ENCODE results near the gene ZNF20. TPM values are rescaled to one million over a fixed set of nuclear protein-coding genes. Genes with fewer than 3 reads are reported as not detected.
"Not testable (repeated sequence)": the region's sequence is repeated elsewhere in the genome, so short reads cannot be mapped to it uniquely, and the experiment has no call there.

ZNF20 gene
- total RNA-seq, 1 experiment from 2014 or later = 5.8 TPM

DNA sequence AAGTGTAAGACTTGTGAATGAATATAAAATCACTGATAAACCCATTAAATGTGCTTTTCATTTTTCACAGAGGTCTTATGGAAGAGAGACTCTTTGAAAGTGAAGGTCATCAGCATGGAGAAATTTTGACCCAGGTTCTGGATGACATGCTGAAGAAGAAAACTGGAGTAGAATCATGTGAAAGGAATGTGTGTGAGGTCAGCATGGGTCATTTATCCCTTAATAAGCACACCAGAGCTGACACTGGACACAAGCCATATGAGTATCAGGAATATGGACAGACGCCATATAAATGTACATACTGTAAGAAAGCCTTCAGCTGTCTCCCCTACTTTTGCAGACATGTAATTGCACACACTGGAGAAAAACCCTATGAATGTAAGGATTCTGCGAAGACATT is 29.0 kb downstream of the ZNF20 start:
- ChIA-PET CTCF (no interaction called here), POLR2A (no interaction called here)
- Mint-ChIP-seq H3K9me3 (ENCODE audit: unreplicated experiment) (no peaks in the 10 kb centered on the region), H3K4me1 (ENCODE audit: low read depth, unreplicated experiment) (no peaks in the 10 kb centered on the region), H3K27ac (ENCODE audit: unreplicated experiment) (no peak overlapping the region), H3K27me3 (ENCODE audit: insufficient read depth, unreplicated experiment) (no peaks in the 10 kb centered on the region), H3K36me3 (ENCODE audit: insufficient read depth, unreplicated experiment) (no peaks in the 10 kb centered on the region), H3K4me3 (ENCODE audit: unreplicated experiment) (no peak overlapping the region)
- no peaks in the 10 kb centered on the region for H3K27me3 ChIP-seq (replicated peaks; ENCODE audit: control insufficient read depth, insufficient read depth, low read length)
- H3K36me3 ChIP-seq (ENCODE audit: control insufficient read depth, insufficient read depth, low read length) = no peaks in the 10 kb centered on the region
- intact Hi-C loops (cut with micrococcal nuclease; ENCODE audit: unreplicated experiment) = no loop called here
- 0 out of 2 replicates have a peak, but pooled peaks cover 9% of the 10 kb centered on the region for H3K9me3 ChIP-seq
- TF ChIP-seq, protein P1, sequence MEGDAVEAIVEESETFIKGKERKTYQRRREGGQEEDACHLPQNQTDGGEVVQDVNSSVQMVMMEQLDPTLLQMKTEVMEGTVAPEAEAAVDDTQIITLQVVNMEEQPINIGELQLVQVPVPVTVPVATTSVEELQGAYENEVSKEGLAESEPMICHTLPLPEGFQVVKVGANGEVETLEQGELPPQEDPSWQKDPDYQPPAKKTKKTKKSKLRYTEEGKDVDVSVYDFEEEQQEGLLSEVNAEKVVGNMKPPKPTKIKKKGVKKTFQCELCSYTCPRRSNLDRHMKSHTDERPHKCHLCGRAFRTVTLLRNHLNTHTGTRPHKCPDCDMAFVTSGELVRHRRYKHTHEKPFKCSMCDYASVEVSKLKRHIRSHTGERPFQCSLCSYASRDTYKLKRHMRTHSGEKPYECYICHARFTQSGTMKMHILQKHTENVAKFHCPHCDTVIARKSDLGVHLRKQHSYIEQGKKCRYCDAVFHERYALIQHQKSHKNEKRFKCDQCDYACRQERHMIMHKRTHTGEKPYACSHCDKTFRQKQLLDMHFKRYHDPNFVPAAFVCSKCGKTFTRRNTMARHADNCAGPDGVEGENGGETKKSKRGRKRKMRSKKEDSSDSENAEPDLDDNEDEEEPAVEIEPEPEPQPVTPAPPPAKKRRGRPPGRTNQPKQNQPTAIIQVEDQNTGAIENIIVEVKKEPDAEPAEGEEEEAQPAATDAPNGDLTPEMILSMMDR (IDR thresholded peaks at IDR 0.05; ENCODE audit: insufficient read depth in 1 of 2, low read depth in 1 of 2, low read length in 1 of 2, severe bottlenecking in 1 of 2, unreplicated experiment in 1 of 2) = no peak
- H3K4me1 ChIP-seq = peaks cover 5% of the 10 kb centered on the region; the same call in 1 of the 2 replicates
- H3K4me3 ChIP-seq (ENCODE audit: low read depth, low read length) = no peak overlapping the region
- DNase-seq = no peak
- BruUV-seq (replicated peaks) = no TSS peak

DNA sequence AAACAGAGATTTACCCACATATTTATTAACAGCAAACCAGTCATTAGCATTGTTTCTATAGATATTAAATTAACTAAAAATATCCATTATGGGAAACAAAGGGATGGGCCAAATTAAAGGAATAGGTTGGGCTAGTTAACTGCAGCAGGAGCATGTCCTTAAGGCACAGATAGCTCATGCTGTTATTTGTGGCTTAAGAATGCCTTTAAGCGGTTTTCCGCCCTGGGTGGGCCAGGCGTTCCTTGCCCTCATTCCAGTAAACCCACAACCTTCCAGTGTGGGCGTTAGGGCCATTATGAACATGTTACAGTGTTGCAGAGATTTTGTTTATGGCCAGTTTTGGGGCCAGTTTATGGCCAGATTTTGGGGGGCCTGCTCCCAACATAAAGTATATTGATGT is 36.2 kb downstream of the ZNF20 start:
- H3K36me3 Mint-ChIP-seq (ENCODE audit: insufficient read depth, unreplicated experiment); H3K9me3 ChIP-seq; H3K27me3 Mint-ChIP-seq (ENCODE audit: insufficient read depth, unreplicated experiment); H3K4me3 ChIP-seq (ENCODE audit: low read depth, low read length); H3K36me3 ChIP-seq (ENCODE audit: control insufficient read depth, insufficient read depth, low read length); BruUV-seq (replicated peaks); H3K4me3 Mint-ChIP-seq (ENCODE audit: unreplicated experiment); H3K27ac Mint-ChIP-seq (ENCODE audit: unreplicated experiment); intact Hi-C loops (cut with micrococcal nuclease; ENCODE audit: unreplicated experiment); CTCF ChIA-PET; H3K4me1 ChIP-seq; POLR2A ChIA-PET; DNase-seq; H3K4me1 Mint-ChIP-seq (ENCODE audit: low read depth, unreplicated experiment); H3K27me3 ChIP-seq (replicated peaks; ENCODE audit: control insufficient read depth, insufficient read depth, low read length): not testable (repeated sequence)
- peaks cover 13% of the 10 kb centered on the region for H3K9me3 Mint-ChIP-seq (ENCODE audit: unreplicated experiment)

GRCh38 chr19:12098040-12098439 is 42.1 kb downstream of the ZNF20 start:
- intact Hi-C loops (cut with micrococcal nuclease; ENCODE audit: unreplicated experiment) = no loop called here
- H3K4me1 ChIP-seq = no peaks in the 10 kb centered on the region
- DNase-seq = no peak
- CTCF ChIA-PET = no interaction called here
- H3K27me3 Mint-ChIP-seq (ENCODE audit: insufficient read depth, unreplicated experiment) = no peaks in the 10 kb centered on the region
- no peaks in the 10 kb centered on the region for H3K4me1 Mint-ChIP-seq (ENCODE audit: low read depth, unreplicated experiment)
- no peaks in the 10 kb centered on the region for H3K27me3 ChIP-seq (replicated peaks; ENCODE audit: control insufficient read depth, insufficient read depth, low read length)
- H3K36me3 ChIP-seq (ENCODE audit: control insufficient read depth, insufficient read depth, low read length) = no peaks in the 10 kb centered on the region
- no TSS peak for BruUV-seq (replicated peaks)
- no peaks in the 10 kb centered on the region for H3K9me3 ChIP-seq
- peaks cover 35% of the 10 kb centered on the region for H3K9me3 Mint-ChIP-seq (ENCODE audit: unreplicated experiment)
- no peak overlapping the region for H3K4me3 Mint-ChIP-seq (ENCODE audit: unreplicated experiment)
- TF ChIP-seq, protein P1 (IDR thresholded peaks at IDR 0.05; ENCODE audit: insufficient read depth in 1 of 2, low read depth in 1 of 2, low read length in 1 of 2, severe bottlenecking in 1 of 2, unreplicated experiment in 1 of 2) = no peak
- POLR2A ChIA-PET = no interaction called here
- peaks cover 4% of the 10 kb centered on the region for H3K36me3 Mint-ChIP-seq (ENCODE audit: insufficient read depth, unreplicated experiment)
- no peak overlapping the region for H3K4me3 ChIP-seq (ENCODE audit: low read depth, low read length)
- H3K27ac Mint-ChIP-seq (ENCODE audit: unreplicated experiment) = no peak overlapping the region

All from Caco-2 (cell line).